CD14-positive monocyte (primary cell): ENCODE measurements around the gene LCA5. TPM values are rescaled to one million over a fixed set of nuclear protein-coding genes. Genes with fewer than 3 reads are reported as not detected.

Experiments
- DNase-seq, 3 donors: peaks; one replicate each; pipeline ENCODE4 v3.0.0-alpha.2; 2011 to 2022
- H2AFZ ChIP-seq: 2 replicates; pipeline ENCODE4 v1.6.0; 2012; ENCODE audit warnings: mild to moderate bottlenecking, low read depth, low read length, inconsistent platforms; ENCODE audit not compliant: insufficient read depth, poor library complexity, severe bottlenecking
- H3K27ac ChIP-seq, 2 donors: 1 replicate in 1 of 2; 2 replicates in 1 of 2; pipeline ENCODE4 v1.5.1; 2012 to 2013; ENCODE audit warnings: low read length in 2 of 2, control low read depth in 1 of 2, inconsistent platforms in 1 of 2, low read depth in 1 of 2, mild to moderate bottlenecking in 1 of 2
- H3K27me3 ChIP-seq, 2 donors: one replicate each; pipeline versions ENCODE4 v1.6.0 to v1.6.1; 2011 to 2013; ENCODE audit warnings: low read length in 2 of 2; ENCODE audit not compliant: control insufficient read depth in 2 of 2, insufficient read depth in 2 of 2
- H3K36me3 ChIP-seq, 2 donors: replicated peaks in 1 of 2; 1 replicate in 1 of 2; 2 replicates in 1 of 2; pipeline versions ENCODE4 v1.5.1 to v1.6.1; 2012 to 2013; ENCODE audit warnings: low read length in 2 of 2, control low read depth in 1 of 2, inconsistent platforms in 1 of 2, mild to moderate bottlenecking in 1 of 2; ENCODE audit not compliant: insufficient read depth in 2 of 2, control insufficient read depth in 1 of 2
- H3K4me1 ChIP-seq, 2 donors: 1 replicate in 1 of 2; 2 replicates in 1 of 2; pipeline versions ENCODE4 v1.5.1 to v1.6.1; 2012 to 2013; ENCODE audit warnings: low read length in 2 of 2, control low read depth in 1 of 2, inconsistent platforms in 1 of 2, mild to moderate bottlenecking in 1 of 2, moderate library complexity in 1 of 2; ENCODE audit not compliant: insufficient read depth in 2 of 2, control insufficient read depth in 1 of 2
- H3K4me2 ChIP-seq: replicated peaks from 2 replicates; pipeline ENCODE3; 2012; ENCODE audit warnings: low read length, moderate library complexity, mild to moderate bottlenecking; ENCODE audit not compliant: poor library complexity, severe bottlenecking; ENCODE audit errors: extremely low read depth
- H3K4me3 ChIP-seq, 3 experiments: fragments of 200-600 bp in 1 of 3; sonication (generic) in 1 of 3; replicated peaks in 1 of 3; 1 replicate in 2 of 3; 2 replicates in 1 of 3; pipeline ENCODE4 v1.5.1; 2011 to 2013; ENCODE audit warnings: low read length in 3 of 3, mild to moderate bottlenecking in 3 of 3, control low read depth in 2 of 3, low read depth in 2 of 3, inconsistent platforms in 1 of 3, moderate library complexity in 1 of 3
- H3K79me2 ChIP-seq: 2 replicates; pipeline ENCODE4 v1.6.0; 2012; ENCODE audit warnings: mild to moderate bottlenecking, control low read depth, inconsistent platforms, low read length, moderate library complexity; ENCODE audit not compliant: insufficient read depth
- H3K9ac ChIP-seq: 2 replicates; pipeline ENCODE4 v1.6.0; 2017; ENCODE audit warnings: low read length, mild to moderate bottlenecking; ENCODE audit not compliant: insufficient read depth, poor library complexity, severe bottlenecking
- H3K9me3 ChIP-seq, 2 donors: replicated peaks in 1 of 2; 1 replicate in 1 of 2; 2 replicates in 1 of 2; pipeline versions ENCODE4 v1.5.1 to v1.6.1; 2012 to 2013; ENCODE audit warnings: low read length in 2 of 2, control low read depth in 1 of 2; ENCODE audit not compliant: control insufficient read depth in 1 of 2, insufficient read depth in 1 of 2
- H4K20me1 ChIP-seq: 2 replicates; pipeline ENCODE4 v1.6.0; 2012; ENCODE audit warnings: mild to moderate bottlenecking, low read length, control low read depth, moderate library complexity; ENCODE audit not compliant: insufficient read depth
- H3K27ac Mint-ChIP-seq, 7 donors: one replicate each; pipeline ENCODE4 v1.8.0; 2020; ENCODE audit warnings: mild to moderate bottlenecking in 7 of 7, mixed read lengths in 7 of 7, moderate library complexity in 6 of 7, inconsistent platforms in 2 of 7
- H3K27me3 Mint-ChIP-seq, 3 donors: one replicate each; pipeline ENCODE4 v1.8.0; 2021 to 2022; ENCODE audit warnings: low read depth in 3 of 3, mild to moderate bottlenecking in 3 of 3, mixed read lengths in 3 of 3, moderate library complexity in 3 of 3, inconsistent platforms in 1 of 3
- H3K36me3 Mint-ChIP-seq, 2 donors: one replicate each; pipeline ENCODE4 v1.8.0; 2020; ENCODE audit warnings: mixed read lengths in 2 of 2, inconsistent platforms in 1 of 2, mild to moderate bottlenecking in 1 of 2
- H3K4me1 Mint-ChIP-seq: one replicate; pipeline ENCODE4 v1.8.0; 2020; ENCODE audit warnings: mild to moderate bottlenecking, mixed read lengths
- H3K4me3 Mint-ChIP-seq, 2 donors: one replicate each; pipeline ENCODE4 v1.8.0; 2020; ENCODE audit warnings: mild to moderate bottlenecking in 2 of 2, mixed read lengths in 2 of 2, moderate library complexity in 1 of 2
- H3K9me3 Mint-ChIP-seq, 7 donors: one replicate each; pipeline ENCODE4 v1.8.0; 2020 to 2022; ENCODE audit warnings: mixed read lengths in 7 of 7, mild to moderate bottlenecking in 6 of 7, moderate library complexity in 6 of 7, inconsistent platforms in 2 of 7
- CTCF ChIP-seq: fragments of 200-600 bp; IDR thresholded peaks from one replicate; pipeline ENCODE4 v1.8.0; 2022; ENCODE audit warnings: antibody characterized with exemption, mild to moderate bottlenecking
- WGBS: methylation state at CpG from one replicate; pipeline ENCODE4 v1.1.5; 2013; ENCODE audit warnings: missing lambda C conversion rate; ENCODE audit not compliant: insufficient coverage; 5-methylcytosine and 5-hydroxymethylcytosine counted together
- intact Hi-C, 2 donors: fragments of 100-400 bp; cut with micrococcal nuclease; formaldehyde crosslinking; loops; one replicate each; pipeline versions ENCODE4 v1.15.0 to v1.15.1; 2023
- polyA plus RNA-seq, 3 donors: library from polyadenylated mRNA; depleted of rRNA in 1 of 3; unstranded in 2 of 3; stranded (reverse) in 1 of 3; fragments of 300-500 nt in 2 of 3; fragments of >200 nt in 1 of 3; fragmentation: Illumina TruSeq in 2 of 3; gene quantifications; 1 replicate in 2 of 3; 2 replicates in 1 of 3; pipeline ENCODE4 v1.2.3, GENCODE V29; 2012 to 2021

LCA5 gene
- polyA plus RNA-seq, 3 donors = 0.08 TPM; not detected in 2

- DNase-seq = no peak
- Histone ChIP-seq H3K9me3 (no peaks in the 10 kb centered on the region), H2AFZ (no peak overlapping the region), H3K9ac (no peak overlapping the region), H4K20me1 (no peaks in the 10 kb centered on the region), H3K4me3 (no peak overlapping the region), H3K27ac (no peak overlapping the region), H3K79me2 (no peaks in the 10 kb centered on the region), H3K36me3 (no peaks in the 10 kb centered on the region), H3K27me3 (no peaks in the 10 kb centered on the region), H3K4me1 (no peaks in the 10 kb centered on the region), H3K4me2 (no peak overlapping the region)
- Mint-ChIP-seq H3K4me1 (peaks cover 3% of the 10 kb centered on the region), H3K27me3 (no peaks in the 10 kb centered on the region), H3K27ac (no peak overlapping the region), H3K4me3 (no peak overlapping the region), H3K36me3 (no peaks in the 10 kb centered on the region), H3K9me3 (peaks cover 0 to 4% (median 0%) of the 10 kb centered on the region in 7 donors)
- no peak for TF ChIP-seq CTCF
- whole genome bisulfite sequencing = no CpG with 5 or more reads among the region's 1 CpG
- intact Hi-C loops = no loop called here
These were observed 38.4 kb downstream of the LCA5 start for GRCh38 chr6:79498842-79499241.

GRCh38 chr6:79495246-79495645 lies 42.0 kb downstream of the LCA5 start:
- Histone ChIP-seq H3K4me1 (no peaks in the 10 kb centered on the region), H4K20me1 (no peaks in the 10 kb centered on the region), H3K27ac (no peak overlapping the region), H3K36me3 (no peaks in the 10 kb centered on the region), H3K27me3 (no peaks in the 10 kb centered on the region), H3K4me3 (no peak overlapping the region), H3K4me2 (no peak overlapping the region), H2AFZ (no peak overlapping the region), H3K9ac (no peak overlapping the region), H3K79me2 (no peaks in the 10 kb centered on the region), H3K9me3 (no peaks in the 10 kb centered on the region)
- no peak for TF ChIP-seq CTCF
- peaks cover 0 to 4% (median 0%) of the 10 kb centered on the region in 7 donors for H3K9me3 Mint-ChIP-seq
- no peak overlapping the region for H3K27ac Mint-ChIP-seq
- intact Hi-C loops = no loop called here
- peaks cover 3% of the 10 kb centered on the region for H3K4me1 Mint-ChIP-seq
- H3K4me3 Mint-ChIP-seq = no peak overlapping the region
- no peak for DNase-seq
- H3K36me3 Mint-ChIP-seq = no peaks in the 10 kb centered on the region
- no peaks in the 10 kb centered on the region for H3K27me3 Mint-ChIP-seq
- WGBS = 97% methylated on average over 5 of the region's 10 CpGs
